Muscle layer of duodenum (tissue), 2 donors: ENCODE measurements around the gene LRRK2.

Experiments
- H3K27ac ChIP-seq: one replicate; pipeline ENCODE4 v1.7.0; 2013; ENCODE audit warnings: mild to moderate bottlenecking, low read length
- H3K27me3 ChIP-seq: one replicate; pipeline ENCODE4 v1.7.0; 2013; ENCODE audit warnings: low read depth, mild to moderate bottlenecking, control low read depth, low read length
- H3K36me3 ChIP-seq, 2 donors: one replicate each; pipeline ENCODE4 v1.7.0; 2013; ENCODE audit warnings: low read length in 2 of 2, control low read depth in 1 of 2, mild to moderate bottlenecking in 1 of 2; ENCODE audit not compliant: insufficient read depth in 2 of 2, control insufficient read depth in 1 of 2
- H3K4me1 ChIP-seq, 2 donors: one replicate each; pipeline ENCODE4 v1.7.0; 2013; ENCODE audit warnings: low read length in 2 of 2, mild to moderate bottlenecking in 2 of 2, control low read depth in 1 of 2, moderate library complexity in 1 of 2; ENCODE audit not compliant: insufficient read depth in 2 of 2, control insufficient read depth in 1 of 2
- H3K4me3 ChIP-seq, 2 donors: one replicate each; pipeline ENCODE4 v1.7.0; 2013; ENCODE audit warnings: low read length in 2 of 2, low read depth in 1 of 2, mild to moderate bottlenecking in 1 of 2
- H3K9me3 ChIP-seq, 2 donors: one replicate each; pipeline ENCODE4 v1.7.0; 2013; ENCODE audit warnings: low read length in 2 of 2, control low read depth in 1 of 2, mild to moderate bottlenecking in 1 of 2; ENCODE audit not compliant: control insufficient read depth in 1 of 2
- donor health status: healthy.

The LRRK2 gene

GRCh38 chr12:40224439-40225291 lies at the start of gene LRRK2:
Gene LRRK2 (plus strand): TSS chr12:40224997. CDS start chr12:40225132, 135 bp downstream.
- peak within 1 kb of the TSS; percentile 96 for H3K27ac ChIP-seq
- peak within 1 kb of the TSS; percentile 90 to 92 for H3K4me3 ChIP-seq
- peaks cover 4 to 9% of the 10 kb centered on the region in 2 donors for H3K4me1 ChIP-seq
- no peaks in the 10 kb centered on the region for H3K36me3 ChIP-seq
- no peaks in the 10 kb centered on the region for H3K9me3 ChIP-seq
- no peaks in the 10 kb centered on the region for H3K27me3 ChIP-seq

- no peak overlapping the region for H3K4me3 ChIP-seq
- no peaks in the 10 kb centered on the region for H3K4me1 ChIP-seq
- no peaks in the 10 kb centered on the region for H3K27me3 ChIP-seq
- no peaks in the 10 kb centered on the region for H3K36me3 ChIP-seq
- H3K27ac ChIP-seq = no peak overlapping the region
- no peaks in the 10 kb centered on the region for H3K9me3 ChIP-seq
These were observed 49.8 kb upstream of the LRRK2 start for GRCh38 chr12:40175045-40175444.

- no peak overlapping the region for H3K27ac ChIP-seq
- no peaks in the 10 kb centered on the region for H3K36me3 ChIP-seq
- no peaks in the 10 kb centered on the region for H3K4me1 ChIP-seq
- no peaks in the 10 kb centered on the region for H3K27me3 ChIP-seq
- H3K4me3 ChIP-seq = no peak overlapping the region
- H3K9me3 ChIP-seq = no peaks in the 10 kb centered on the region
These were observed 49.3 kb upstream of the LRRK2 start for GRCh38 chr12:40175489-40175888.

GRCh38 chr12:40178701-40179100 lies 46.1 kb upstream of the LRRK2 start:
- H3K9me3 ChIP-seq = no peaks in the 10 kb centered on the region
- no peaks in the 10 kb centered on the region for H3K27me3 ChIP-seq

GRCh38 chr12:40181490-40181889 lies 43.3 kb upstream of the LRRK2 start:
- Histone ChIP-seq H3K4me1 (no peaks in the 10 kb centered on the region), H3K27me3 (no peaks in the 10 kb centered on the region), H3K4me3 (no peak overlapping the region), H3K36me3 (no peaks in the 10 kb centered on the region), H3K9me3 (no peaks in the 10 kb centered on the region), H3K27ac (no peak overlapping the region)

More at GRCh38 chr12:40178701-40179100, 46.1 kb upstream of the LRRK2 start:
- no peak overlapping the region for H3K27ac ChIP-seq
- H3K36me3 ChIP-seq = no peaks in the 10 kb centered on the region
- no peak overlapping the region for H3K4me3 ChIP-seq
- no peaks in the 10 kb centered on the region for H3K4me1 ChIP-seq

GRCh38 chr12:40183715-40184114 lies 41.1 kb upstream of the LRRK2 start:
- no peaks in the 10 kb centered on the region for H3K4me1 ChIP-seq
- H3K9me3 ChIP-seq = no peaks in the 10 kb centered on the region
- no peak overlapping the region for H3K4me3 ChIP-seq
- H3K36me3 ChIP-seq = no peaks in the 10 kb centered on the region
- no peaks in the 10 kb centered on the region for H3K27me3 ChIP-seq
- no peak overlapping the region for H3K27ac ChIP-seq

- Histone ChIP-seq H3K27ac (no peak overlapping the region), H3K9me3 (no peaks in the 10 kb centered on the region), H3K4me3 (no peak overlapping the region), H3K4me1 (no peaks in the 10 kb centered on the region), H3K27me3 (no peaks in the 10 kb centered on the region), H3K36me3 (no peaks in the 10 kb centered on the region)
These were observed 40.1 kb upstream of the LRRK2 start for GRCh38 chr12:40184493-40185302.

GRCh38 chr12:40185303-40185693 lies 39.5 kb upstream of the LRRK2 start:
- Histone ChIP-seq H3K9me3 (no peaks in the 10 kb centered on the region), H3K36me3 (no peaks in the 10 kb centered on the region), H3K4me1 (no peaks in the 10 kb centered on the region), H3K27me3 (no peaks in the 10 kb centered on the region), H3K27ac (no peak overlapping the region), H3K4me3 (no peak overlapping the region)

- Histone ChIP-seq H3K27ac (no peak overlapping the region), H3K27me3 (no peaks in the 10 kb centered on the region), H3K4me3 (no peak overlapping the region), H3K4me1 (no peaks in the 10 kb centered on the region), H3K36me3 (no peaks in the 10 kb centered on the region), H3K9me3 (no peaks in the 10 kb centered on the region)
These were observed 36.1 kb upstream of the LRRK2 start for GRCh38 chr12:40188558-40189320.

- Histone ChIP-seq H3K4me3 (no peak overlapping the region), H3K9me3 (no peaks in the 10 kb centered on the region), H3K27ac (no peak overlapping the region), H3K36me3 (no peaks in the 10 kb centered on the region), H3K27me3 (no peaks in the 10 kb centered on the region), H3K4me1 (no peaks in the 10 kb centered on the region)
These were observed 32.0 kb upstream of the LRRK2 start for GRCh38 chr12:40192704-40193255.

GRCh38 chr12:40194846-40195245 lies 30.0 kb upstream of the LRRK2 start:
- H3K27me3 ChIP-seq = no peaks in the 10 kb centered on the region
- H3K36me3 ChIP-seq = no peaks in the 10 kb centered on the region
- no peak overlapping the region for H3K4me3 ChIP-seq
- H3K4me1 ChIP-seq = no peaks in the 10 kb centered on the region
- no peak overlapping the region for H3K27ac ChIP-seq
- H3K9me3 ChIP-seq = no peaks in the 10 kb centered on the region
